HCT116 (cell line): ENCODE results near the gene RIPOR2.
"Not testable (repeated sequence)": the region's sequence is repeated elsewhere in the genome, so short reads cannot be mapped to it uniquely, and the experiment has no call there.

ENCODE experiments used
- CTCF ChIP-seq, 3 experiments: fragments of 200-600 bp in 1 of 3; sonication (generic) in 1 of 3; IDR thresholded peaks in 2 of 3; conservative IDR thresholded peaks in 1 of 3; 2 replicates each; pipeline ENCODE4 v1.5.1; 2012 to 2017; ENCODE audit warnings: low read depth in 2 of 3, low read length in 2 of 3, antibody characterized with exemption in 1 of 3, borderline replicate concordance in 1 of 3, control low read depth in 1 of 3, mild to moderate bottlenecking in 1 of 3, mixed read lengths in 1 of 3, mixed run types in 1 of 3, moderate library complexity in 1 of 3; ENCODE audit not compliant: insufficient read depth in 1 of 3
- JUND ChIP-seq: IDR thresholded peaks from 2 replicates; pipeline ENCODE4 v1.6.1; 2012
- MAX ChIP-seq: IDR thresholded peaks from 2 replicates; pipeline ENCODE4 v1.6.1; 2012
- POLR2A ChIP-seq: IDR thresholded peaks from 2 replicates; pipeline ENCODE4 v1.7.0; 2011; ENCODE audit warnings: borderline replicate concordance; ENCODE audit not compliant: insufficient read depth, insufficient read length; ENCODE audit errors: extremely low read depth
- POLR2AphosphoS5 ChIP-seq: IDR thresholded peaks from 2 replicates; pipeline ENCODE4 v1.6.1; 2011; ENCODE audit warnings: mild to moderate bottlenecking, low read depth, low read length, moderate library complexity
- REST ChIP-seq: IDR thresholded peaks from 2 replicates; pipeline ENCODE4 v1.6.1; 2012; ENCODE audit warnings: low read depth
- SRF ChIP-seq: IDR thresholded peaks from 2 replicates; pipeline ENCODE4 v1.6.1; 2012; ENCODE audit warnings: low read depth
- ZBTB33 ChIP-seq: IDR thresholded peaks from 2 replicates; pipeline ENCODE4 v1.6.1; 2011; ENCODE audit warnings: mild to moderate bottlenecking, low read length, moderate library complexity; ENCODE audit not compliant: insufficient replicate concordance; ENCODE audit errors: extremely low read depth
- ZFX ChIP-seq: fragments of 450-650 bp; IDR thresholded peaks from 2 replicates; pipeline ENCODE4 v1.6.1; 2017
- ZNF274 ChIP-seq: fragments of 200-500 bp; sonication (Bioruptor generic); IDR thresholded peaks from 2 replicates; pipeline ENCODE4 v1.6.1; 2014; ENCODE audit warnings: mild to moderate bottlenecking, low read depth, low read length, inconsistent platforms

GRCh38 chr6:24764833-24765828 is 170.6 kb downstream of the RIPOR2 start:
- TF ChIP-seq CTCF (IDR thresholded peaks at IDR 0.05 in 2 of 3, conservative IDR thresholded peaks at IDR 0.05 in 1 of 3; ENCODE audit: borderline replicate concordance in 1 of 3, insufficient read depth in 1 of 3, low read depth in 2 of 3, low read length in 2 of 3); MAX; JUND; REST; ZFX; ZNF274; POLR2AphosphoS5; ZBTB33; SRF: not testable (repeated sequence)
- TF ChIP-seq POLR2A: peak; percentile 15
